ENCODE measurements around the gene KCTD16.

DNA sequence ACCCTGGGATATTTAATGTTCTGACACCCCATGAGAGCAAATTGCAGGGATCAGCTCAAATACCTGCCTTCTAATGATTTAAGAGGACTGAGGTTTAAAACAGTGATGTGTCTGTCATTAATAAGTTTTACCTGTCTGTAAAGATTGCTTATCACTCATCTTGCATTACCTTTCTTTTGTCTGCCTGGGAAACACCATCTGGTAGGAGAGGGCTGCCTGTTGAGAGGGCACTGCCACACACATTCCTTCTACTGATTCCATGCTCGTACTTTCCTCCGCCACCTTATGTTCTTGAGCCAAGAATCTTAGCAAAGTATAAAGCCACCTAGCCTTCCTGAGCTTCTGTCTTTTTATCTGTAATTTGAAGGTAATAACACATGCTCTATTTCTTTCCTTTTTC is 118.6 kb downstream of the KCTD16 start:
- TF ChIP-seq, protein P1, sequence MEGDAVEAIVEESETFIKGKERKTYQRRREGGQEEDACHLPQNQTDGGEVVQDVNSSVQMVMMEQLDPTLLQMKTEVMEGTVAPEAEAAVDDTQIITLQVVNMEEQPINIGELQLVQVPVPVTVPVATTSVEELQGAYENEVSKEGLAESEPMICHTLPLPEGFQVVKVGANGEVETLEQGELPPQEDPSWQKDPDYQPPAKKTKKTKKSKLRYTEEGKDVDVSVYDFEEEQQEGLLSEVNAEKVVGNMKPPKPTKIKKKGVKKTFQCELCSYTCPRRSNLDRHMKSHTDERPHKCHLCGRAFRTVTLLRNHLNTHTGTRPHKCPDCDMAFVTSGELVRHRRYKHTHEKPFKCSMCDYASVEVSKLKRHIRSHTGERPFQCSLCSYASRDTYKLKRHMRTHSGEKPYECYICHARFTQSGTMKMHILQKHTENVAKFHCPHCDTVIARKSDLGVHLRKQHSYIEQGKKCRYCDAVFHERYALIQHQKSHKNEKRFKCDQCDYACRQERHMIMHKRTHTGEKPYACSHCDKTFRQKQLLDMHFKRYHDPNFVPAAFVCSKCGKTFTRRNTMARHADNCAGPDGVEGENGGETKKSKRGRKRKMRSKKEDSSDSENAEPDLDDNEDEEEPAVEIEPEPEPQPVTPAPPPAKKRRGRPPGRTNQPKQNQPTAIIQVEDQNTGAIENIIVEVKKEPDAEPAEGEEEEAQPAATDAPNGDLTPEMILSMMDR (optimal IDR thresholded peaks at IDR 0.05 in 1 of 3, IDR thresholded peaks at IDR 0.05 in 1 of 3, conservative IDR thresholded peaks at IDR 0.05 in 1 of 3; ENCODE audit: extremely low read depth in 1 of 3, insufficient read depth in 2 of 3, low read length in 3 of 3) = no peak
- TF ChIP-seq EZH2 (IDR thresholded peaks at IDR 0.05; ENCODE audit: low read length) = no peak
